HG02885 (cell line): ENCODE measurements around the gene ARHGAP25.

Source experiments
- ATAC-seq: cut with Tn5 transposase; IDR thresholded peaks from one replicate; pipeline ENCODE4 v1.9.1; 2021; ENCODE audit warnings: mild to moderate bottlenecking; ENCODE audit not compliant: unreplicated experiment, poor library complexity

ARHGAP25 gene

GRCh38 chr2:68825866-68826265 is 91.3 kb downstream of the ARHGAP25 start:
- no peak for ATAC-seq

- ATAC-seq, result no peak
These were observed 93.1 kb downstream of the ARHGAP25 start for GRCh38 chr2:68827666-68828065.

- ATAC-seq, result no peak
These were observed 94.5 kb downstream of the ARHGAP25 start for GRCh38 chr2:68828887-68829708.

GRCh38 chr2:68829749-68830148 is 95.1 kb downstream of the ARHGAP25 start:
- no peak for ATAC-seq

GRCh38 chr2:68831686-68832232 is 97.1 kb downstream of the ARHGAP25 start:
- ATAC-seq, result no peak

- peak; percentile 77 for ATAC-seq
These were observed 97.7 kb downstream of the ARHGAP25 start for GRCh38 chr2:68832233-68832869.

- no peak for ATAC-seq
These were observed 98.6 kb downstream of the ARHGAP25 start for GRCh38 chr2:68833162-68833561.

- no peak for ATAC-seq
These were observed 100.2 kb downstream of the ARHGAP25 start for GRCh38 chr2:68834737-68835376.

GRCh38 chr2:68835621-68836020 is 101.0 kb downstream of the ARHGAP25 start:
- no peak for ATAC-seq

GRCh38 chr2:68837164-68837860 is 102.7 kb downstream of the ARHGAP25 start:
- ATAC-seq, result peak; percentile 47

- ATAC-seq, result peak; percentile 64
These were observed 103.3 kb downstream of the ARHGAP25 start for GRCh38 chr2:68837861-68838341.

- no peak for ATAC-seq
These were observed 104.0 kb downstream of the ARHGAP25 start for GRCh38 chr2:68838641-68839040.

- no peak for ATAC-seq
These were observed 104.7 kb downstream of the ARHGAP25 start for GRCh38 chr2:68839260-68839833.

- no peak for ATAC-seq
These were observed 110.4 kb downstream of the ARHGAP25 start for GRCh38 chr2:68845043-68845442.

GRCh38 chr2:68846091-68846490 is 111.5 kb downstream of the ARHGAP25 start:
- ATAC-seq, result no peak

GRCh38 chr2:68847751-68848150 is 113.1 kb downstream of the ARHGAP25 start:
- ATAC-seq, result no peak

GRCh38 chr2:68849579-68850030 is 115.0 kb downstream of the ARHGAP25 start:
- no peak for ATAC-seq

GRCh38 chr2:68850524-68850923 is 115.9 kb downstream of the ARHGAP25 start:
- ATAC-seq, result no peak

GRCh38 chr2:68853035-68853434 is 118.4 kb downstream of the ARHGAP25 start:
- ATAC-seq, result no peak

GRCh38 chr2:68853915-68854314 is 119.3 kb downstream of the ARHGAP25 start:
- ATAC-seq, result no peak
